ENCODE measurements around the gene DUSP15.
"Not testable (repeated sequence)": the region's sequence is repeated elsewhere in the genome, so short reads cannot be mapped to it uniquely, and the experiment has no call there.

DUSP15 gene

GRCh38 chr20:31839782-31840487 lies 30.4 kb downstream of the DUSP15 start:
- DNase-seq (no peak), ATAC-seq (no peak)

GRCh38 chr20:31838646-31839292 lies 31.6 kb downstream of the DUSP15 start:
- no peak for DNase-seq
- no peak for ATAC-seq

- DNase-seq (no peak), ATAC-seq (no peak)
These were observed 32.4 kb downstream of the DUSP15 start for GRCh38 chr20:31837896-31838397.

GRCh38 chr20:31836853-31837608 lies 33.3 kb downstream of the DUSP15 start:
- ATAC-seq = no peak
- no peak for DNase-seq

- ATAC-seq = peak; percentile 38
- DNase-seq = peak; percentile 46
These were observed 34.1 kb downstream of the DUSP15 start for GRCh38 chr20:31835977-31836852.

- no peak for ATAC-seq
- no peak for DNase-seq
These were observed 34.8 kb downstream of the DUSP15 start for GRCh38 chr20:31835554-31835953.

GRCh38 chr20:31833931-31834521 lies 36.3 kb downstream of the DUSP15 start:
- DNase-seq (no peak), ATAC-seq (no peak)

- DNase-seq (peak; percentile 81), ATAC-seq (no peak)
These were observed 37.0 kb downstream of the DUSP15 start for GRCh38 chr20:31833130-31833930.

- ATAC-seq = no peak
- DNase-seq = no peak
These were observed 38.5 kb downstream of the DUSP15 start for GRCh38 chr20:31831771-31832306.

GRCh38 chr20:31831211-31831610 lies 39.1 kb downstream of the DUSP15 start:
- no peak for DNase-seq
- ATAC-seq = no peak

- no peak for ATAC-seq
- DNase-seq = no peak
These were observed 39.8 kb downstream of the DUSP15 start for GRCh38 chr20:31830406-31830981.

- DNase-seq = no peak
- ATAC-seq = no peak
These were observed 40.6 kb downstream of the DUSP15 start for GRCh38 chr20:31829731-31830130.

- not testable (repeated sequence) for DNase-seq, ATAC-seq
These were observed 42.3 kb downstream of the DUSP15 start for GRCh38 chr20:31828016-31828415.

GRCh38 chr20:31827059-31827458 lies 43.3 kb downstream of the DUSP15 start:
- ATAC-seq = no peak
- DNase-seq = no peak

GRCh38 chr20:31826074-31826473 lies 44.3 kb downstream of the DUSP15 start:
- ATAC-seq = no peak

GRCh38 chr20:31824554-31825313 lies 45.6 kb downstream of the DUSP15 start:
- ATAC-seq = no peak

More at GRCh38 chr20:31826074-31826473, 44.3 kb downstream of the DUSP15 start:
- no peak for DNase-seq

GRCh38 chr20:31824125-31824485 lies 46.2 kb downstream of the DUSP15 start:
- no peak for ATAC-seq

More at GRCh38 chr20:31824554-31825313, 45.6 kb downstream of the DUSP15 start:
- DNase-seq = no peak

GRCh38 chr20:31823360-31824124 lies 46.8 kb downstream of the DUSP15 start:
- DNase-seq (no peak), ATAC-seq (no peak)

More at GRCh38 chr20:31824125-31824485, 46.2 kb downstream of the DUSP15 start:
- DNase-seq = no peak

Data from stimulated activated naive CD8-positive, alpha-beta T cell treated with anti-CD3 and anti-CD28 coated beads, Interleukin-15, Interleukin-2, amounts not matched to agents 100 U/mL and 50 U/mL, for 24 hours (primary cell).